ENCODE measurements around the gene ART5. TPM values are rescaled to one million over a fixed set of nuclear protein-coding genes. Genes with fewer than 3 reads are reported as not detected.
"Not testable (repeated sequence)": the region's sequence is repeated elsewhere in the genome, so short reads cannot be mapped to it uniquely, and the experiment has no call there.

ART5 gene
- total RNA-seq, 1 experiment from 2014 or later: not detected

- H3K9me3 ChIP-seq (ENCODE audit: low read depth, low read length, poor library complexity, severe bottlenecking): no peaks in the 10 kb centered on the region
- ChIA-PET CTCF (no interaction called here), POLR2A (ENCODE audit: low non-redundant PET) (no interaction called here)
- TF ChIP-seq, protein P1, sequence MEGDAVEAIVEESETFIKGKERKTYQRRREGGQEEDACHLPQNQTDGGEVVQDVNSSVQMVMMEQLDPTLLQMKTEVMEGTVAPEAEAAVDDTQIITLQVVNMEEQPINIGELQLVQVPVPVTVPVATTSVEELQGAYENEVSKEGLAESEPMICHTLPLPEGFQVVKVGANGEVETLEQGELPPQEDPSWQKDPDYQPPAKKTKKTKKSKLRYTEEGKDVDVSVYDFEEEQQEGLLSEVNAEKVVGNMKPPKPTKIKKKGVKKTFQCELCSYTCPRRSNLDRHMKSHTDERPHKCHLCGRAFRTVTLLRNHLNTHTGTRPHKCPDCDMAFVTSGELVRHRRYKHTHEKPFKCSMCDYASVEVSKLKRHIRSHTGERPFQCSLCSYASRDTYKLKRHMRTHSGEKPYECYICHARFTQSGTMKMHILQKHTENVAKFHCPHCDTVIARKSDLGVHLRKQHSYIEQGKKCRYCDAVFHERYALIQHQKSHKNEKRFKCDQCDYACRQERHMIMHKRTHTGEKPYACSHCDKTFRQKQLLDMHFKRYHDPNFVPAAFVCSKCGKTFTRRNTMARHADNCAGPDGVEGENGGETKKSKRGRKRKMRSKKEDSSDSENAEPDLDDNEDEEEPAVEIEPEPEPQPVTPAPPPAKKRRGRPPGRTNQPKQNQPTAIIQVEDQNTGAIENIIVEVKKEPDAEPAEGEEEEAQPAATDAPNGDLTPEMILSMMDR (conservative IDR thresholded peaks at IDR 0.05; ENCODE audit: low read depth, low read length): no peak
- no peak for TF ChIP-seq EZH2 (IDR thresholded peaks at IDR 0.05; ENCODE audit: borderline replicate concordance, low read depth, low read length, poor library complexity, severe bottlenecking)
- H3K36me3 ChIP-seq (ENCODE audit: insufficient read depth, low read length, poor library complexity, severe bottlenecking): no peaks in the 10 kb centered on the region
- H3K27ac ChIP-seq (ENCODE audit: low read depth, low read length, poor library complexity, severe bottlenecking): no peak overlapping the region
- no peak for DNase-seq (ENCODE audit: low spot score)
- intact Hi-C loops (cut with micrococcal nuclease; ENCODE audit: unreplicated experiment): loop anchor here (10.0 kb wide), 1 partner anchor 151 kb away; no protein-coding TSS in a partner anchor
- no peak overlapping the region for H3K4me3 ChIP-seq (ENCODE audit: low read depth, low read length, poor library complexity, severe bottlenecking)
- H3K27me3 ChIP-seq (replicated peaks; ENCODE audit: insufficient read depth, low read depth, low read length, poor library complexity): no peaks in the 10 kb centered on the region
- H3K4me1 ChIP-seq (ENCODE audit: insufficient read depth, low read length, poor library complexity, severe bottlenecking): no peaks in the 10 kb centered on the region
- no TSS peak for BruUV-seq (replicated peaks)
Observed at GRCh38 chr11:3605771-3606203, 36.0 kb downstream of the ART5 start.

DNA sequence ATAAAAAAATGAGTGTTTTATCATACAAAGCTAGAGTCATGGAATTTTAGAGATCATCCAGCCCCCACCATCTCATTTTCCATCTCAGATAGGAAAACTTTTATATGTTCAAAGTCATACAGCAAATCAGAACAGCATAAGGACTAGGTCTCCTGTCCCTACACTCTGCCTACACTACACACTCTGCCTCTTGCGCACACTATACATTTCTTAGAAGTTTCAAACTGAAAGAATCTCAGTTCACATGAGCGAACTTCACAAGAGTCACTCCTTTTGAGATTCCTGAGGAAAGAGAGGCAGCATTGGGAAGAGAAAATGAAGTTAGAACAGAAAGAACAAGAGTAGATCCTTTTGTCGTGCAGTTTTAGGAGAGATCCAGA, 36.5 kb downstream of the ART5 start:
- H3K27me3 ChIP-seq (replicated peaks; ENCODE audit: insufficient read depth, low read depth, low read length, poor library complexity): no peaks in the 10 kb centered on the region
- no peaks in the 10 kb centered on the region for H3K9me3 ChIP-seq (ENCODE audit: low read depth, low read length, poor library complexity, severe bottlenecking)
- POLR2A ChIA-PET (ENCODE audit: low non-redundant PET): no interaction called here
- no peak overlapping the region for H3K27ac ChIP-seq (ENCODE audit: low read depth, low read length, poor library complexity, severe bottlenecking)
- H3K4me1 ChIP-seq (ENCODE audit: insufficient read depth, low read length, poor library complexity, severe bottlenecking): no peaks in the 10 kb centered on the region
- DNase-seq (ENCODE audit: low spot score): no peak
- TF ChIP-seq, protein P1 (conservative IDR thresholded peaks at IDR 0.05; ENCODE audit: low read depth, low read length): no peak
- TF ChIP-seq EZH2 (IDR thresholded peaks at IDR 0.05; ENCODE audit: borderline replicate concordance, low read depth, low read length, poor library complexity, severe bottlenecking): no peak
- H3K36me3 ChIP-seq (ENCODE audit: insufficient read depth, low read length, poor library complexity, severe bottlenecking): no peaks in the 10 kb centered on the region
- CTCF ChIA-PET: no interaction called here
- BruUV-seq (replicated peaks): no TSS peak
- no peak overlapping the region for H3K4me3 ChIP-seq (ENCODE audit: low read depth, low read length, poor library complexity, severe bottlenecking)
- intact Hi-C loops (cut with micrococcal nuclease; ENCODE audit: unreplicated experiment): loop anchor here (10.0 kb wide), 1 partner anchor 150 kb away; no protein-coding TSS in a partner anchor

GRCh38 chr11:3604167-3604566, 37.6 kb downstream of the ART5 start:
- ChIA-PET CTCF (no interaction called here), POLR2A (ENCODE audit: low non-redundant PET) (no interaction called here)
- no peak for TF ChIP-seq EZH2 (IDR thresholded peaks at IDR 0.05; ENCODE audit: borderline replicate concordance, low read depth, low read length, poor library complexity, severe bottlenecking)
- TF ChIP-seq, protein P1 (conservative IDR thresholded peaks at IDR 0.05; ENCODE audit: low read depth, low read length): no peak
- intact Hi-C loops (cut with micrococcal nuclease; ENCODE audit: unreplicated experiment): loop anchor here (10.0 kb wide), 1 partner anchor 149 kb away; no protein-coding TSS in a partner anchor
- no peaks in the 10 kb centered on the region for H3K9me3 ChIP-seq (ENCODE audit: low read depth, low read length, poor library complexity, severe bottlenecking)
- no peak overlapping the region for H3K4me3 ChIP-seq (ENCODE audit: low read depth, low read length, poor library complexity, severe bottlenecking)
- no peak for DNase-seq (ENCODE audit: low spot score)
- H3K36me3 ChIP-seq (ENCODE audit: insufficient read depth, low read length, poor library complexity, severe bottlenecking): no peaks in the 10 kb centered on the region
- no TSS peak for BruUV-seq (replicated peaks)
- H3K4me1 ChIP-seq (ENCODE audit: insufficient read depth, low read length, poor library complexity, severe bottlenecking): no peaks in the 10 kb centered on the region
- no peak overlapping the region for H3K27ac ChIP-seq (ENCODE audit: low read depth, low read length, poor library complexity, severe bottlenecking)
- no peaks in the 10 kb centered on the region for H3K27me3 ChIP-seq (replicated peaks; ENCODE audit: insufficient read depth, low read depth, low read length, poor library complexity)

DNA sequence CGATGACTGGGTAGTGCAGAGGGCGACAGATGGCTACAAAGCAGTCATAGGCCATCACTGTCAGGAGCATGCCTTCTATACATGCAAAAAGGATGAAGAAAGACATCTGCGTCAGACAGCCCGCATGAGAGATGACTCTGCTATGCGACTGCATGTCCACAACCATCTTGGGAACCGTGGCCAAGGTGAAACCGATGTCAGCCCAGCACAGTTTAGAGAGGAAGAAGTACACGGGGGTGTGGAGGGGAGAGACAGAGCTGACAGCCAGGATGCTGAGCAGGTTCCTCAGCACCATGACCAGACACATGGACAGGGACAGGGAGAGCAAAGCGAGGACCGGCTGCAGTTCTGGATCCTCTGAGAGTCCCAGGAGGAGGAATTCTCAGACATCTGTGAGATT, 41.6 kb downstream of the ART5 start:
- DNase-seq (ENCODE audit: low spot score); POLR2A ChIA-PET (ENCODE audit: low non-redundant PET); H3K4me1 ChIP-seq (ENCODE audit: insufficient read depth, low read length, poor library complexity, severe bottlenecking); H3K27ac ChIP-seq (ENCODE audit: low read depth, low read length, poor library complexity, severe bottlenecking); H3K9me3 ChIP-seq (ENCODE audit: low read depth, low read length, poor library complexity, severe bottlenecking); H3K27me3 ChIP-seq (replicated peaks; ENCODE audit: insufficient read depth, low read depth, low read length, poor library complexity); BruUV-seq (replicated peaks); CTCF ChIA-PET; H3K36me3 ChIP-seq (ENCODE audit: insufficient read depth, low read length, poor library complexity, severe bottlenecking); H3K4me3 ChIP-seq (ENCODE audit: low read depth, low read length, poor library complexity, severe bottlenecking): not testable (repeated sequence)
- intact Hi-C loops (cut with micrococcal nuclease; ENCODE audit: unreplicated experiment): loop anchor here (10.0 kb wide), 1 partner anchor 145 kb away; no protein-coding TSS in a partner anchor

DNA sequence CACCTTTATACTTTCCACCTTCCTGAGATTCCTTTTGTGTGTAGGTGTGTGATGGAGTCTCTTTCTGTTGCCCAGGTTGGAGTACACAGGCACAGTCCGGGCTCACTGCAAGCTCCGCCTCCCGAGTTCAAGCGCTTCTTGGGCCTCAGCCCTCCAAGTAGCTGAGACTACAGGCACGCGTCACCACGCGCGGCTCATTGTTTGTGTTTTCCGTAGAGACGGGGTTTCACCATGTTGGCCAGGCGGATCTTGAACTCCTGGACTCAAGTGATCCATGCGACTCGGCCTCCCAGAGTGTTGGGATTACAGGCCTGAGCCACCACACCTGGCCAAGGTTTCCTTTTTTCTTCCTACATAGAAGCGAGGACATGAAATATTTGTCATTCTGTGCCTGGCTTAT, 44.0 kb downstream of the ART5 start:
- DNase-seq (ENCODE audit: low spot score); intact Hi-C loops (cut with micrococcal nuclease; ENCODE audit: unreplicated experiment); H3K27me3 ChIP-seq (replicated peaks; ENCODE audit: insufficient read depth, low read depth, low read length, poor library complexity); POLR2A ChIA-PET (ENCODE audit: low non-redundant PET); BruUV-seq (replicated peaks); H3K9me3 ChIP-seq (ENCODE audit: low read depth, low read length, poor library complexity, severe bottlenecking); H3K36me3 ChIP-seq (ENCODE audit: insufficient read depth, low read length, poor library complexity, severe bottlenecking); H3K4me3 ChIP-seq (ENCODE audit: low read depth, low read length, poor library complexity, severe bottlenecking); CTCF ChIA-PET; H3K4me1 ChIP-seq (ENCODE audit: insufficient read depth, low read length, poor library complexity, severe bottlenecking); H3K27ac ChIP-seq (ENCODE audit: low read depth, low read length, poor library complexity, severe bottlenecking): not testable (repeated sequence)

All from A673 (cell line).